Neuron (in vitro differentiated cells): ENCODE measurements around the gene GAK.
"Not testable (repeated sequence)": the region's sequence is repeated elsewhere in the genome, so short reads cannot be mapped to it uniquely, and the experiment has no call there.

ENCODE experiments used
- H2AFZ ChIP-seq: one replicate; pipeline ENCODE4 v1.6.1; 2013; ENCODE audit warnings: low read depth, mild to moderate bottlenecking, inconsistent platforms, low read length, moderate library complexity
- H3K27me3 ChIP-seq: one replicate; pipeline ENCODE4 v1.6.1; 2013; ENCODE audit warnings: low read length; ENCODE audit not compliant: insufficient read depth
- H3K36me3 ChIP-seq: one replicate; pipeline ENCODE4 v1.6.1; 2013; ENCODE audit warnings: low read length; ENCODE audit not compliant: insufficient read depth
- H3K4me1 ChIP-seq: one replicate; pipeline ENCODE4 v1.6.1; 2013; ENCODE audit warnings: low read length; ENCODE audit not compliant: insufficient read depth
- H3K4me3 ChIP-seq: 2 replicates; pipeline ENCODE4 v1.5.1; 2013; ENCODE audit warnings: mild to moderate bottlenecking, low read length, moderate library complexity
- H3K9me3 ChIP-seq: one replicate; pipeline ENCODE4 v1.6.1; 2013; ENCODE audit warnings: low read length

Gene GAK

GRCh38 chr4:819401-820229, 112.5 kb downstream of the GAK start:
- Histone ChIP-seq H3K36me3 (no peaks in the 10 kb centered on the region), H3K4me3 (no peak overlapping the region), H3K27me3 (peaks cover 3% of the 10 kb centered on the region), H3K9me3 (no peaks in the 10 kb centered on the region), H3K4me1 (peaks cover 13% of the 10 kb centered on the region), H2AFZ (no peak overlapping the region)

- no peaks in the 10 kb centered on the region for H3K36me3 ChIP-seq
- H3K4me1 ChIP-seq, result peaks cover 9% of the 10 kb centered on the region
- H3K9me3 ChIP-seq, result no peaks in the 10 kb centered on the region
- no peak overlapping the region for H3K4me3 ChIP-seq
- H2AFZ ChIP-seq, result no peak overlapping the region
- H3K27me3 ChIP-seq, result no peaks in the 10 kb centered on the region
These were observed 113.8 kb downstream of the GAK start for GRCh38 chr4:818106-818921.

GRCh38 chr4:815464-816146, 116.5 kb downstream of the GAK start:
- Histone ChIP-seq H3K36me3 (no peaks in the 10 kb centered on the region), H3K4me3 (no peak overlapping the region), H3K4me1 (no peaks in the 10 kb centered on the region), H3K9me3 (no peaks in the 10 kb centered on the region), H2AFZ (no peak overlapping the region), H3K27me3 (no peaks in the 10 kb centered on the region)

GRCh38 chr4:814312-814850, 117.7 kb downstream of the GAK start:
- Histone ChIP-seq H3K4me3 (no peak overlapping the region), H2AFZ (no peak overlapping the region), H3K9me3 (no peaks in the 10 kb centered on the region), H3K27me3 (no peaks in the 10 kb centered on the region), H3K36me3 (no peaks in the 10 kb centered on the region), H3K4me1 (no peaks in the 10 kb centered on the region)

GRCh38 chr4:813900-814299, 118.2 kb downstream of the GAK start:
- H3K27me3 ChIP-seq, result no peaks in the 10 kb centered on the region

GRCh38 chr4:808860-809570, 123.1 kb downstream of the GAK start:
- Histone ChIP-seq H3K36me3 (no peaks in the 10 kb centered on the region), H3K9me3 (peaks cover 3% of the 10 kb centered on the region), H2AFZ (no peak overlapping the region), H3K4me1 (no peaks in the 10 kb centered on the region), H3K27me3 (no peaks in the 10 kb centered on the region), H3K4me3 (no peak overlapping the region)

More at GRCh38 chr4:813900-814299, 118.2 kb downstream of the GAK start:
- Histone ChIP-seq H2AFZ (no peak overlapping the region), H3K4me3 (no peak overlapping the region), H3K36me3 (no peaks in the 10 kb centered on the region), H3K9me3 (no peaks in the 10 kb centered on the region), H3K4me1 (no peaks in the 10 kb centered on the region)

- Histone ChIP-seq H3K9me3 (peaks cover 5% of the 10 kb centered on the region), H3K4me3 (no peak overlapping the region), H2AFZ (no peak overlapping the region), H3K36me3 (no peaks in the 10 kb centered on the region), H3K27me3 (no peaks in the 10 kb centered on the region), H3K4me1 (no peaks in the 10 kb centered on the region)
These were observed 124.3 kb downstream of the GAK start for GRCh38 chr4:807792-808191.

- not testable (repeated sequence) for H3K27me3 ChIP-seq, H3K9me3 ChIP-seq, H3K4me3 ChIP-seq, H3K4me1 ChIP-seq, H2AFZ ChIP-seq, H3K36me3 ChIP-seq
These were observed 125.1 kb downstream of the GAK start for GRCh38 chr4:806979-807378.

GRCh38 chr4:804804-805203, 127.3 kb downstream of the GAK start:
- H3K4me1 ChIP-seq, result no peaks in the 10 kb centered on the region
- no peaks in the 10 kb centered on the region for H3K27me3 ChIP-seq
- no peak overlapping the region for H3K4me3 ChIP-seq
- H3K36me3 ChIP-seq, result no peaks in the 10 kb centered on the region
- no peak overlapping the region for H2AFZ ChIP-seq
- H3K9me3 ChIP-seq, result peaks cover 10% of the 10 kb centered on the region

- H3K36me3 ChIP-seq, result no peaks in the 10 kb centered on the region
- no peak overlapping the region for H2AFZ ChIP-seq
- no peaks in the 10 kb centered on the region for H3K27me3 ChIP-seq
- H3K4me3 ChIP-seq, result no peak overlapping the region
- H3K9me3 ChIP-seq, result peaks cover 10% of the 10 kb centered on the region
- no peaks in the 10 kb centered on the region for H3K4me1 ChIP-seq
These were observed 128.2 kb downstream of the GAK start for GRCh38 chr4:803884-804283.

- no peak overlapping the region for H2AFZ ChIP-seq
- H3K9me3 ChIP-seq, result peaks cover 10% of the 10 kb centered on the region
- H3K4me1 ChIP-seq, result no peaks in the 10 kb centered on the region
- no peak overlapping the region for H3K4me3 ChIP-seq
- peaks cover 7% of the 10 kb centered on the region for H3K27me3 ChIP-seq
- H3K36me3 ChIP-seq, result no peaks in the 10 kb centered on the region
These were observed 130.5 kb downstream of the GAK start for GRCh38 chr4:801436-802124.
